Natural killer cell treated with Interleukin-12 subunit alpha and Interleukin-12 subunit beta and Interleukin-15 and Interleukin-18, amount 100 ng/mL, for 72 hours (primary cell): ENCODE results near the gene TIMM17B. TPM values are rescaled to one million over a fixed set of nuclear protein-coding genes. Genes with fewer than 3 reads are reported as not detected.

ENCODE experiments used
- ATAC-seq, 2 donors: fragments of 150-1000 bp; cut with Tn5 transposase in 1 of 2; sonication (Bioruptor Pico), chemical (Tn5 transposase) in 1 of 2; 2 replicates each; pipeline ENCODE4 v1.10.0; 2021
- DNase-seq: peaks from one replicate; pipeline ENCODE4 v3.0.0; 2022; ENCODE audit warnings: low spot score
- H3K27ac Mint-ChIP-seq, 2 donors: 1 replicate in 1 of 2; 2 replicates in 1 of 2; pipeline ENCODE4 v1.8.0; 2022; ENCODE audit warnings: mixed read lengths in 2 of 2, mild to moderate bottlenecking in 1 of 2, moderate library complexity in 1 of 2
- H3K27me3 Mint-ChIP-seq, 2 donors: 1 replicate in 1 of 2; 2 replicates in 1 of 2; pipeline ENCODE4 v1.8.0; 2022; ENCODE audit warnings: mixed read lengths in 2 of 2
- H3K36me3 Mint-ChIP-seq: one replicate; pipeline ENCODE4 v1.8.0; 2022; ENCODE audit warnings: mixed read lengths
- H3K4me1 Mint-ChIP-seq, 2 donors: 1 replicate in 1 of 2; 2 replicates in 1 of 2; pipeline ENCODE4 v1.8.0; 2022; ENCODE audit warnings: low read depth in 2 of 2, mixed read lengths in 2 of 2, mild to moderate bottlenecking in 1 of 2
- H3K4me3 Mint-ChIP-seq: one replicate; pipeline ENCODE4 v1.8.0; 2022; ENCODE audit warnings: mixed read lengths
- H3K9me3 Mint-ChIP-seq: 2 replicates; pipeline ENCODE4 v1.8.0; 2022; ENCODE audit warnings: mixed read lengths
- total RNA-seq, 2 donors: library from RNA; stranded (reverse); gene quantifications; one replicate each; pipeline ENCODE4 v1.2.3, GENCODE V29; 2022

TIMM17B gene
- total RNA-seq: 10 to 100 TPM; 64.0 to 64.6 TPM

DNA sequence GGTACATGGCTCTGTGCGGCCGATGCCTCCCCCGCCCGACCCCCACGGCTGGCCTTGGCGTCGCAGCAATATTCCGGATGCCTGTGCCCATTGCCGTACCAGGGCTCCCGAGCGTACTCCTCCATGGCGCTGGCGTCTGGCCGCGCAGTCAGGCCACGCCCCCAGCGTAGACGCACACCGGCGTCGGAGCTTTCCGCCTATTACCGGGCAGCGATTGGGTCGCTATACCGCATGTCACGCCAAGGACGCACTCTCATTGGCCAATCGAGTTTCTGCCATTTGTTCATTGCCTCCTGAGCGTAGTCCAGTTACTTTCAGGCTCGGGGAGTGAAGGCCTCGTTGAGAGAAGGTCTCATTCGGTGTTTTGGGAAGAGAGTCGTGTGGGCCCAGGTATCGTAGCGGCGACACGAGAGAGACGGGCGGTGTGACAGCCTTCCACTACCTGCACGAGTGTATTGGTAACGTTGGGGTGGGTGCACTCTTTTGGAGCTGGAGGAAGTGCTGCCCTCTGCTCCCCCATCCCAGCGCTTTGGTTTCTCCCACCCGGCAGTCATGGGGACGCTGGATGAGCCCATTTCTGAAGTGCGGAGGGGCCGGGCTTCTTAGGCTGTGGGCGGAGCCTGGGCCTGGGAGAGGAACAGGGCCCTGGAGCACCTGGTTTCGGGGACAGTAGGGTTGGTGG is at the start of gene TIMM17B, which contains the start of gene PQBP1:
Gene TIMM17B (minus strand): TSS at position 144 of the 682 bp plus-strand sequence. CDS start 19 bp downstream, at position 125.
Gene PQBP1 (plus strand): TSS at position 306 of the 682 bp plus-strand sequence. CDS start 580 bp downstream, outside the sequence.
- peak; percentile 93 to 95 for ATAC-seq
- H3K9me3 Mint-ChIP-seq: no peaks in the 10 kb centered on the region
- peaks cover 11 to 35% of the 10 kb centered on the region in 2 donors for H3K4me1 Mint-ChIP-seq
- peak within 1 kb of the TSS; percentile 85 to 88 for H3K27ac Mint-ChIP-seq
- peak; percentile 91 for DNase-seq
- H3K36me3 Mint-ChIP-seq: peaks cover 4% of the 10 kb centered on the region
- H3K4me3 Mint-ChIP-seq: peak within 1 kb of the TSS; percentile 86
- H3K27me3 Mint-ChIP-seq: no peaks in the 10 kb centered on the region

DNA sequence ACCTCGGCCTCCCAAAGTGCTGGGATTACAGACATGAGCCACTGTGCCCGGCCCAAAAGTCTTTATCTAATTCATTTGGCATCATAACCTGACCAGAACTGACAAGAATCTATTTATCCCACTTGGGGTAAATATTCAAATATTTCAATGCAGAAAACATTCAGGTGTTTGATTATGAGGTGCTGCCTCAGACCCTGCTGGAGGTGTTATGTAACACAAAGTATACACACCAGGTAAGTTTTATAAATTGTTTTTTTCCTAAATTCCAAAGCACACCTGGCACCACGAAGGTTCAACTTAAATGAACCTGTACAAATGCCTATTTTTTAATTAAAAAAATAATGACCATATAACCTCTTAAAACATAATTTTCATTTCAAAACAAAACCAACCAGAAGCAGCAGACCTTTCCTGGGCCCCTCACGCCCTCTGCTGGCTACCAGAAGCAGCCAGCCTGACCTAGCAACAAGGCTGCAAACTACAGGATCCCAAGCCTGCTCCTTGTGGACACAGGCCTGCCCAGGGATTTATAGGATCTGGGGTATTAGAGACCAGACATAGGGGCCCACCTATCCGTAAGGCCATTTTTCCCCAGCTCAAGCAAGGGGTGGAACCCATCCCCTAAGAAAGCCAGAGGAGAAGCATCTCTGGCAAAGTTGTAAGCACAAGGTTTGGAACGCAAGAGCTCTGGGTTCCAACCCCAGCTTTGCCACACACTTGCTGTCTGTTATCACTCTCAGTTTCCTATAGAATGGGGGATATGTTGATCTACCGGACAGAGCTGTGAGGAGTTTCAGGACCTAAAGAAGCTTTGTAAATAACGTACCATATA is 48.2 kb upstream of the TIMM17B start:
- peaks cover 3% of the 10 kb centered on the region for H3K9me3 Mint-ChIP-seq
- H3K4me1 Mint-ChIP-seq: peaks cover 38 to 47% of the 10 kb centered on the region in 2 donors
- no peak overlapping the region for H3K4me3 Mint-ChIP-seq
- no peak for DNase-seq
- H3K27ac Mint-ChIP-seq: peak overlapping the region; percentile 46 to 71
- peaks cover 0 to 2% of the 10 kb centered on the region in 2 donors for H3K27me3 Mint-ChIP-seq
- peak in 1 of 2 donors; percentile 65 for ATAC-seq
- peaks cover 9% of the 10 kb centered on the region for H3K36me3 Mint-ChIP-seq

DNA sequence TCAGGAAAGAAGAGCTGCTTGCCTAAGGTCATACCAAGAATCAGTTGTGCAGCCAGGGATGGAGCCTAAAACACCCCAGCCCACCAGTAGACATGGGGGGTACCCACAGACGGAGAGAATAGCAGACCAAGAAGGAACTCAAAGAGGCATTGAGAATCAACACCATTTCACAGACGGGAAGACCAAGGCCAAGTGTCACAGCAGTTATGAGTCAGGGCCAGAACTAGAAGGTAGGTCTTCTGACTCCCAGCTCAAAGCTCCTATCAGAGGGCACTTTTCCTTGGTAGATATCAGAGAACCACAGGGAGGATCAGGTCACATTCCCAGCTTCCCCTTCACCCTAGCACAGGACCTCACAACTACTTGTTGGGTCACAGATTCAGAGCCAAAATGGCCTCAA is 45.3 kb upstream of the TIMM17B start:
- DNase-seq: no peak
- H3K4me1 Mint-ChIP-seq: peaks cover 66 to 69% of the 10 kb centered on the region in 2 donors
- peaks cover 0 to 2% of the 10 kb centered on the region in 2 donors for H3K27me3 Mint-ChIP-seq
- H3K9me3 Mint-ChIP-seq: no peaks in the 10 kb centered on the region
- peak overlapping the region; percentile 94 to 96 for H3K27ac Mint-ChIP-seq
- peak overlapping the region; percentile 85 for H3K4me3 Mint-ChIP-seq
- ATAC-seq: peak in 1 of 2 donors; percentile 54
- H3K36me3 Mint-ChIP-seq: peaks cover 12% of the 10 kb centered on the region

DNA sequence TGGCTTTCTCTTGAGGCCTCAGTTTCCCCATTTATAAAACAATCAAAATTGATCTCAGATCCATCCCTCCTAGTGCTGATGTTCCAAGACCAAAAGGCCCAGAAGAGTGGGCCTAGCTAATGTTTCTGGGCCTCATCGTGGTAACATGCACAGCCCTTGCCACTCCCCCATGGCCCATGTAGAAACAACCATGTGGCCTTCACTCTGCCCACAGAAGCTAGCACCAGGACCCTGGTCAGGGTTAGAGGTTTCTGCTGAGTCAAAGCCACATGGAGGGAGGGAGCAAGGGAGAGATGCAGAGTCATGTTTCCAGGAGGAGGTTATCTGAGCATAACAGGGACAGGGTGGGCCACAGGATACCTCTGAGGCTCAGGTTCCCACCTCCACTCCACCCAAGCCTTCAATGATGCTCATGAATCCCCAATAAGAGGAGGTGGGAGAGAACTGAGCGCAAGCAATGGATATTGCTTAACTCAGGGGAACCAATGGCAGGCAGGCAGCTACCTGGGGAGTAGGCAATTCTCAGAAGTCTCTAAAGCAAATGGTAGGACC is 42.9 kb upstream of the TIMM17B start:
- Mint-ChIP-seq H3K27ac (peak overlapping the region; percentile 94 to 96), H3K27me3 (no peaks in the 10 kb centered on the region), H3K36me3 (peaks cover 14% of the 10 kb centered on the region), H3K4me1 (peaks cover 81 to 82% of the 10 kb centered on the region in 2 donors), H3K4me3 (peak overlapping the region; percentile 86), H3K9me3 (no peaks in the 10 kb centered on the region)
- ATAC-seq (peak; percentile 30 to 54), DNase-seq (peak; percentile 71)

DNA sequence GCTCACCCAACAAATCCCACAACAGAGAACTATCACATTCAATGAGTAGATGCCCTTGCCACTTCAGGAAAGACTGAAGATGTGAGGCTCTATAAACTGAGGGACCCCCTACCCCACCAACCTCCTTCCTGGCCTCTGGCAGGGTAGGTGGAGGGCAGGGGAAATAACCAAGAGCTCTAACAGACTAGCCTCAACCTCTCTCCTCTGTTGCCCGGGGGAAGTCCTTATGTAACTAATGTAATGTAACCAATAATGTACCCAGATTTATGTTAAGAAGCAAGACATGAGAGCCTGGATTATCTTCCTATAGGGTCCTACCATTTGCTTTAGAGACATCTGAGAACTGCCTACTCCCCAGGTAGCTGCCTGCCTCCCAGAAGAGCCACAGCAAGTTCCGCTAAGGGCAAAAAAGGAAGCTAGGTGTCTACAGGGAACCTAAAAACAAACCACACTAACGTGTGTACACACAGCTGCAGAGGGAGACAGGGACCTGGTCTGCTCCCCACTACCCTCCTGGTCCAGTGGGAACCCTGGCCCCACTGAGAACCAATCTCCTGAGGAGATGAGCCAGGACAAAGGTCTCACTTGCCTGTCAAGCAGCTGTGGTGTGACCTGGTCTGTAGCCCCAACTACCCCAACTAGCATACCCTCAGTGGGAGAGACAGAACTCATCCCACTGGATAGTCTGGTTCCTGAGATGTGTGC is 42.1 kb upstream of the TIMM17B start:
- Mint-ChIP-seq H3K27me3 (no peaks in the 10 kb centered on the region), H3K27ac (peak overlapping the region; percentile 94 to 96), H3K4me1 (peaks cover 89 to 90% of the 10 kb centered on the region in 2 donors), H3K4me3 (peak overlapping the region; percentile 86), H3K36me3 (peaks cover 19% of the 10 kb centered on the region), H3K9me3 (no peaks in the 10 kb centered on the region)
- DNase-seq: peak; percentile 58
- no peak for ATAC-seq

DNA sequence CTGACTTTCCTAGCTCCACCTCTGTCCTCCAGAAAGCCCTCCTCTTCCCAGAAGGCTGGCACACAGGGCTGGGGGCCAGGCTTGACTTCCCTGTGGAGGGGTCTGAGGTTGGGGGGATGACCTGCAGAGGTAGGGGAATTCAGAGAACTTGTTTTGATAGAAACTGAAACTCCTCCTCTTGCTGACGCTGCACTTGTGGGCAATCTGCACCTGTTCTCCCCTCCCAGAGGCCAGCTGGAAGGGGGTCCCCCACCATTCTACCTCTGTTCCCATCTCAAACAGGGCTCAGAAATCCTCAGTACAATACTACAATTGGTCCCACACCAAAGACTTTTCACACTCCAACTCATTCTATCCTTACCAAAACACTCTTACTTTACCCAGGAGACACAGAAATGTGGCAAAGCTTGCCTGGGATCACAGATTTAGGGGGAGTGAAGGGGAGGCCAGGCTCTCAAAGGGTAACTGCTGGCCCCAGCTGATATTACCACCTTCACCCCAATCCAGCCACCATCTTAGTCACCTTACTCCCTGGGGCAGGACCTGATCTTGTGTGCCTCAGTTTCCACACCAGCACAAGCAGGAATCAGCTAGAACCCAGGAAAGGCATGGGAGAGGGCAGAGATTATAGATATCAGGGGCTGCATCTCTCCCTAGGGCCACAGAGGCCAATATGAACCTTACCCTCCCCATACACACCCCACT is 41.3 kb upstream of the TIMM17B start:
- H3K27ac Mint-ChIP-seq: peak overlapping the region; percentile 94 to 96
- ATAC-seq: peak; percentile 10 to 21
- no peaks in the 10 kb centered on the region for H3K9me3 Mint-ChIP-seq
- H3K4me3 Mint-ChIP-seq: peak overlapping the region; percentile 86
- DNase-seq: peak; percentile 83
- peaks cover 91% of the 10 kb centered on the region in 2 donors for H3K4me1 Mint-ChIP-seq
- peaks cover 19% of the 10 kb centered on the region for H3K36me3 Mint-ChIP-seq
- H3K27me3 Mint-ChIP-seq: no peaks in the 10 kb centered on the region

DNA sequence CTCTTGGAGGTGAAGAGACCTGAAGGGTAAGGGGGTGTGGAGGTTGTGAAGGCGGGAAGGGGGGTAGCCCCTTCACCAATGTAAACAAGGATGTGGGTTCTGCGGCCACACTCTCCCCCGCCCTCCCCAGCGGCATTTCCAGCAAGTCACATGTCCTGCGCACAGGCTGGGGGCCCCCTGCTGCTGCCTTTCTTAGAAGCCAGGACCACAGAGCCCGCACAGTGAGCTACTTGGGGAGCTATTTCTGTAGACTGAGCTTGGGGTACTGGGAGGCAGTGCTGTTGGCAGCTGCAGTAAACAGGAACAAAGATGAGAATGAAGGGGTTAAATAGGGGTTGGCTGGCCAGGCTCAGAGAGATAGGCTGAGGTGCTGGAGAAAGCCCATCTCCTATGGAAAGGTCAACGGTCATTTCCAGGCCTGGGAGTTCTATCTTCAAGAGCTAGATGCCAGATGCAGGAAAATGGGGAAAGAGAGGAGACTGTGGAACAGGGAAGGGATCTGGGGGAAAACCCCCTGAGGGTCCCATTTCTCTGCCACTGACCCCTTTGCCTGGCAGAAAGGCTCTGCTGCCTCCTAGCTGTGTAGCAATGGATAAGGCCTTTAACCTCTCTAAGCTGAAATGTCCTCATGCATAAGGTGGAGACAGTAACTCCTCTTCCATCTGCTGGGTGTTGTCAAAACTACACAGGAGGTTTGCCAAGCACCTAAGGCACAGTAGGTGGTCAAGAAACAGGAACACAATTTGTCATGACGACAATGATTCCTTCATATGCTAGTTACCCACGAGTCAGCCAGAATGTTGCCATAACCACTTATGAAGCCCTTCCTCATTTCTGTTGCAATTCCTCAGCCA is 39.7 kb upstream of the TIMM17B start:
- peak; percentile 89 for ATAC-seq
- H3K4me1 Mint-ChIP-seq: peaks cover 81 to 83% of the 10 kb centered on the region in 2 donors
- no peaks in the 10 kb centered on the region for H3K9me3 Mint-ChIP-seq
- no peaks in the 10 kb centered on the region for H3K27me3 Mint-ChIP-seq
- H3K36me3 Mint-ChIP-seq: peaks cover 11% of the 10 kb centered on the region
- peak; percentile 97 for DNase-seq
- peak overlapping the region; percentile 86 for H3K4me3 Mint-ChIP-seq
- peak overlapping the region; percentile 94 to 96 for H3K27ac Mint-ChIP-seq

DNA sequence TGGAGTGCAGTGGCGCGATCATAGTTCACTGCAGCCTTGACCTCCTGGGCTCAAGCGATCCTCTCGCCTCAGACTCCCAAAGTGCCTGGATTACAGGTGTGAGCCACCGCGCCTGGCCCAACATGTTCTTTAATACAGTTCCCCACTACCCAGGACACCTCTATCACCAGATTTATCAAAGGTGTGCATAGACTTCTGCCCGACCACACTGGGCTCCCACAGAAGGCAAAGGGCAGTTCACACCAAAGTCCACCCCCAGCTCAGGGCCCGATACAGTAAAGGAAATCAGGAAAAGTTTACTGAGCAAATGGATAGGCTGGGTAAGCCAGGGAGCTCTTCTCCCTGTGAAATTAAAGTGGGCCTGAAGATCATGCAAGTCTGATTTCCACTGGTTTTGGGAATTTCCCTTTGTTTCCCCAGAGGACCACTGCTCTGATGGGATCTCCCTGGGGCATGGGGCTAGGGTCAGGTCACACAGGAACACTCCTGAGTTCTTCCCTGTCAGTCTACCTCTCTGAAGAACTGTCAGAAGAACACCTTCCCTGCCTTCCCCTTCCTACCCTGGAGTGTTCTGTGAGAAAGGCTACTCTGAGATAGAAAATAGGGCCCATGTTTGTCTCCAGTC is 39.0 kb upstream of the TIMM17B start:
- H3K4me1 Mint-ChIP-seq: peaks cover 74 to 76% of the 10 kb centered on the region in 2 donors
- H3K36me3 Mint-ChIP-seq: peaks cover 9% of the 10 kb centered on the region
- no peaks in the 10 kb centered on the region for H3K27me3 Mint-ChIP-seq
- H3K4me3 Mint-ChIP-seq: peak overlapping the region; percentile 86
- peak overlapping the region; percentile 94 to 96 for H3K27ac Mint-ChIP-seq
- peak; percentile 18 to 60 for ATAC-seq
- H3K9me3 Mint-ChIP-seq: no peaks in the 10 kb centered on the region
- DNase-seq: peak; percentile 79

DNA sequence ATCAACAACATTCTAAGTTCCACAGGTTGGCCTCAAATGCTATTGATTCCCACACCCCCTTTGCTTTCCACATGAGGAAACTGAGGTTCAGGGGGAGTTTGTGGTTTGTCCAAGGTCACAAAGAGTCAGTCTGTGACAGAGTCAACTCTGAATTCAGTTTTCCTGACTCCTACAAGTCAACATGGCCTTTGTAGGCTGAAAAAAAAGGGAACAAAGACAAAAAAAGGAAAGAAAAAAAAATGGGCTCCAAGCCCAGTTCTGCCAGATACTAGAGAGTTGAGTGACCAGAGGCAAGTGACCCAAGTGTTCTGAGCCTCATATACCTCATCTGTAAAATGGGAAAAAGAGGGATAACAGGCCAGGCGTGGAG is 37.7 kb upstream of the TIMM17B start:
- no peaks in the 10 kb centered on the region for H3K9me3 Mint-ChIP-seq
- H3K4me1 Mint-ChIP-seq: peaks cover 65 to 71% of the 10 kb centered on the region in 2 donors
- H3K4me3 Mint-ChIP-seq: peak overlapping the region; percentile 84
- H3K27me3 Mint-ChIP-seq: no peaks in the 10 kb centered on the region
- DNase-seq (no peak), ATAC-seq (no peak)
- peak overlapping the region; percentile 90 to 96 for H3K27ac Mint-ChIP-seq
- H3K36me3 Mint-ChIP-seq: peaks cover 11% of the 10 kb centered on the region

DNA sequence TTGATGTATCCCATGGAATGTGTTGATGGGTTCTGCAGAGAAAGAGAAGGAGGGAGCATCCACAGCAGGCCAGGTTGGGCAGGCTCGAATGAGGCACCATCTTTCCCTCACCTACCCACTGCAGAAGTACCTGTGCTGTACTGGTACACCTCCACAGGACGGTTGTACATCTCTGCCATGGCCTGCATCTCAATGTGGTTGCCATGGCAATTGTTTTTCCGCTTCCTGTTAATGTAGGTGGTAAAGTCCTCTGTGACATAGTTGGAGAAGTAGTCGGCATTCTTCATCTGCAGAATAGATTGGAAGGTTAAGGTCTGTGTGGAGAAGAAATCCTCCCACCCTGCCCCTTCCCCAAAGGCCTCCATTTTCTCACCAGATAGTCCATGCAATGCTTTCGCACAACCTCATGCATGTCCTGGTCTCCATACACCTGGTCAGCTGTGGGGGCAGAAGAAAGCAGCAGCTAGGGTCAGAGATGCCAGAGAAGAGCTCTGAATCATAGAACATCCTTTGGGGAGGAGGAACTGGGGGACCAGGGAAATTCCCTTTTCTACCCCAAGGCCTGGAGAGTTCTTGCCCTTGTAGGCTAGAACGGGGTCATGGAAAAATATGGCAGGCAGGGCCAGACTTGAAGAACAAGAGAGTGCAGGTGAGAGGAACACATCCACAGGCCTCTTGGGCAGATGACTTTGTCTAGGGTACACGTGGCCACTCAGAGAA is 37.2 kb upstream of the TIMM17B start:
- peaks cover 15% of the 10 kb centered on the region for H3K36me3 Mint-ChIP-seq
- no peaks in the 10 kb centered on the region for H3K27me3 Mint-ChIP-seq
- H3K4me3 Mint-ChIP-seq: peak overlapping the region; percentile 84
- H3K4me1 Mint-ChIP-seq: peaks cover 59 to 68% of the 10 kb centered on the region in 2 donors
- no peak for ATAC-seq
- H3K27ac Mint-ChIP-seq: peak overlapping the region; percentile 90 to 96
- no peaks in the 10 kb centered on the region for H3K9me3 Mint-ChIP-seq
- DNase-seq: no peak

DNA sequence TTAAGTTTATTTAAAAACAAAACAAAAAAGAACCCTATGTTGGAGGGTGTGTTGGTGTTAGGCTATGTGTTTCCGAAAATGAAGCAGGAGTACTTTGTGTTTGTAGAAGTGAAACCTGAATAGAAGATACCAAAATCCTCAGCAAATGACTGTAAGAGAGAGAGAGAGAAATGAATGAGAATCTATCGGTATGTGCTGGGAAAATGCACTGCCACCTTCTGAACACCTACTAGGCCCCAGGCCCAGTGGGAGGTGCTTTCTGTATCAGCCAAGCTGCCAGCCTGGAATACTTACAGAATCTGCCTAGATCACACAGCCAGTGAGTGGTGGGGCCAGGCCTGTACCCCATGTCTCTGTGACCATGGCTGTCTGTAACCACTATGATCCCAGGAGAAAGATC is 36.2 kb upstream of the TIMM17B start:
- no peak for DNase-seq
- no peaks in the 10 kb centered on the region for H3K27me3 Mint-ChIP-seq
- H3K9me3 Mint-ChIP-seq: no peaks in the 10 kb centered on the region
- no peak for ATAC-seq
- H3K4me1 Mint-ChIP-seq: peaks cover 50 to 58% of the 10 kb centered on the region in 2 donors
- H3K4me3 Mint-ChIP-seq: peak overlapping the region; percentile 63
- peaks cover 15% of the 10 kb centered on the region for H3K36me3 Mint-ChIP-seq
- peak overlapping the region; percentile 90 to 96 for H3K27ac Mint-ChIP-seq
